Testis (tissue), 2 donors: ENCODE data around the gene ARHGAP33.
"Not testable (repeated sequence)": the region's sequence is repeated elsewhere in the genome, so short reads cannot be mapped to it uniquely, and the experiment has no call there.

Experiments
- POLR2A ChIP-seq: fragments of 450-650 bp; IDR thresholded peaks from one replicate; pipeline ENCODE4 v1.6.1; 2017; ENCODE audit warnings: antibody characterized with exemption, mild to moderate bottlenecking, moderate library complexity
- TF ChIP-seq, protein P1 (sequence below), 3 experiments: fragments of 450-650 bp in 2 of 3; fragments of 200-600 bp in 1 of 3; sonication (generic) in 1 of 3; IDR thresholded peaks; one replicate each; pipeline ENCODE4 v1.5.1; 2016 to 2019; ENCODE audit warnings: antibody characterized with exemption in 3 of 3, mild to moderate bottlenecking in 2 of 3, moderate library complexity in 1 of 3

DNA sequence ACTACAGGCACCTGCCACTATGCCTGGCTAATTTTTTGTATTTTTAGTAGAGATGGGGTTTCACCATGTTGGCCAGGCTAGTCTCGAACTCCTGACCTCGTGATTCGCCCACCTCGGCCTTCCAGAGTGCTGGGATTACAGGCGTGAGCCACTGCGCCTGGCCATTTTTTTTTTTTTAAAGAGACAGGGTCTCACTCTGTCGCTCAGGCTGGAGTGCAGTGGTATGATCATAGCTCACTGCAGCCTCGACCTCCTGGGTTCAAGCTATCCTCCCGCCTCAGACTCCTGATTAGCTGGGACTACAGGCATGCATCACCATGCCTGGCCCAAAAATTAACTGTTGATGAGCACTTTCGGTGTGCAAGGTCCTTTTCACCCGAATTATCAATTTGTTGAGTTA is 60.7 kb downstream of the ARHGAP33 start:
- TF ChIP-seq, protein P1, sequence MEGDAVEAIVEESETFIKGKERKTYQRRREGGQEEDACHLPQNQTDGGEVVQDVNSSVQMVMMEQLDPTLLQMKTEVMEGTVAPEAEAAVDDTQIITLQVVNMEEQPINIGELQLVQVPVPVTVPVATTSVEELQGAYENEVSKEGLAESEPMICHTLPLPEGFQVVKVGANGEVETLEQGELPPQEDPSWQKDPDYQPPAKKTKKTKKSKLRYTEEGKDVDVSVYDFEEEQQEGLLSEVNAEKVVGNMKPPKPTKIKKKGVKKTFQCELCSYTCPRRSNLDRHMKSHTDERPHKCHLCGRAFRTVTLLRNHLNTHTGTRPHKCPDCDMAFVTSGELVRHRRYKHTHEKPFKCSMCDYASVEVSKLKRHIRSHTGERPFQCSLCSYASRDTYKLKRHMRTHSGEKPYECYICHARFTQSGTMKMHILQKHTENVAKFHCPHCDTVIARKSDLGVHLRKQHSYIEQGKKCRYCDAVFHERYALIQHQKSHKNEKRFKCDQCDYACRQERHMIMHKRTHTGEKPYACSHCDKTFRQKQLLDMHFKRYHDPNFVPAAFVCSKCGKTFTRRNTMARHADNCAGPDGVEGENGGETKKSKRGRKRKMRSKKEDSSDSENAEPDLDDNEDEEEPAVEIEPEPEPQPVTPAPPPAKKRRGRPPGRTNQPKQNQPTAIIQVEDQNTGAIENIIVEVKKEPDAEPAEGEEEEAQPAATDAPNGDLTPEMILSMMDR (IDR thresholded peaks at IDR 0.05) = not testable (repeated sequence)
- TF ChIP-seq POLR2A = not testable (repeated sequence)
